Mesenchymal stem cell (in vitro differentiated cells and primary cell): Measurements from ENCODE around the gene FAM3B.

Experiments used
- DNase-seq: peaks from one replicate; pipeline ENCODE4 v3.0.0-alpha.2; 2013
- H2AFZ ChIP-seq: one replicate; pipeline ENCODE4 v1.6.1; 2013; ENCODE audit warnings: low read depth, mild to moderate bottlenecking, control low read depth, inconsistent platforms, low read length, moderate library complexity
- H2AK5ac ChIP-seq: 2 replicates; pipeline ENCODE4 v1.6.1; 2013; ENCODE audit warnings: low read length, moderate library complexity, mild to moderate bottlenecking, inconsistent platforms; ENCODE audit not compliant: severe bottlenecking
- H2BK120ac ChIP-seq: one replicate; pipeline ENCODE4 v1.6.1; 2013; ENCODE audit warnings: low read depth, mild to moderate bottlenecking, inconsistent platforms, low read length, moderate library complexity
- H2BK12ac ChIP-seq, 2 experiments: one replicate each; pipeline ENCODE4 v1.6.1; 2013; ENCODE audit warnings: inconsistent platforms in 2 of 2, low read length in 2 of 2, mild to moderate bottlenecking in 2 of 2, moderate library complexity in 2 of 2, control low read depth in 1 of 2
- H2BK15ac ChIP-seq: one replicate; pipeline ENCODE4 v1.6.1; 2013; ENCODE audit warnings: mild to moderate bottlenecking, low read depth, inconsistent platforms; ENCODE audit not compliant: poor library complexity, severe bottlenecking
- H2BK5ac ChIP-seq: 2 replicates; pipeline ENCODE4 v1.6.1; 2013; ENCODE audit warnings: low read depth, mild to moderate bottlenecking, low read length, control low read depth, inconsistent platforms; ENCODE audit not compliant: poor library complexity, severe bottlenecking
- H3K14ac ChIP-seq, 2 experiments: one replicate each; pipeline ENCODE4 v1.6.1; 2013; ENCODE audit warnings: inconsistent platforms in 2 of 2, low read length in 2 of 2, control low read depth in 1 of 2, mild to moderate bottlenecking in 1 of 2, moderate library complexity in 1 of 2
- H3K18ac ChIP-seq, 2 experiments: one replicate each; pipeline ENCODE4 v1.6.1; 2013; ENCODE audit warnings: inconsistent platforms in 2 of 2, low read length in 2 of 2, control low read depth in 1 of 2, low read depth in 1 of 2, mild to moderate bottlenecking in 1 of 2
- H3K23ac ChIP-seq, 2 experiments: one replicate each; pipeline ENCODE4 v1.6.1; 2013; ENCODE audit warnings: inconsistent platforms in 2 of 2, low read length in 2 of 2, mild to moderate bottlenecking in 2 of 2, moderate library complexity in 2 of 2, control low read depth in 1 of 2
- H3K27ac ChIP-seq: 2 replicates; pipeline ENCODE4 v1.5.1; 2013; ENCODE audit warnings: mild to moderate bottlenecking, moderate library complexity, low read length, control low read depth, inconsistent platforms; ENCODE audit not compliant: poor library complexity, severe bottlenecking
- H3K27me3 ChIP-seq, 2 experiments: 2 replicates each; pipeline versions ENCODE4 v1.6.1 to v1.7.0; 2013; ENCODE audit warnings: low read length in 2 of 2, mild to moderate bottlenecking in 2 of 2, moderate library complexity in 2 of 2, control low read depth in 1 of 2, inconsistent platforms in 1 of 2; ENCODE audit not compliant: control insufficient read depth in 1 of 2, insufficient read depth in 1 of 2
- H3K36me3 ChIP-seq, 2 experiments: 2 replicates each; pipeline versions ENCODE4 v1.6.1 to v1.7.0; 2013; ENCODE audit warnings: low read length in 2 of 2, control low read depth in 1 of 2, inconsistent platforms in 1 of 2, low read depth in 1 of 2, mild to moderate bottlenecking in 1 of 2; ENCODE audit not compliant: insufficient read depth in 2 of 2, control insufficient read depth in 1 of 2
- H3K4ac ChIP-seq, 2 experiments: one replicate each; pipeline ENCODE4 v1.6.1; 2013; ENCODE audit warnings: inconsistent platforms in 2 of 2, low read length in 2 of 2, mild to moderate bottlenecking in 2 of 2, moderate library complexity in 2 of 2, control low read depth in 1 of 2, low read depth in 1 of 2
- H3K4me1 ChIP-seq: 2 replicates; pipeline ENCODE4 v1.6.1; 2013; ENCODE audit warnings: low read depth, low read length, control low read depth; ENCODE audit not compliant: control insufficient read depth, insufficient read depth
- H3K4me2 ChIP-seq: 2 replicates; pipeline ENCODE4 v1.6.1; 2013; ENCODE audit warnings: low read length, mild to moderate bottlenecking, inconsistent platforms; ENCODE audit not compliant: poor library complexity, severe bottlenecking
- H3K4me3 ChIP-seq, 2 experiments: 2 replicates each; pipeline versions ENCODE4 v1.5.1 to v1.7.0; 2013; ENCODE audit warnings: low read length in 2 of 2, mild to moderate bottlenecking in 2 of 2, control low read depth in 1 of 2, low read depth in 1 of 2; ENCODE audit not compliant: insufficient read depth in 1 of 2
- H3K79me1 ChIP-seq: replicated peaks from 2 replicates; pipeline ENCODE4 v1.6.1; 2013; ENCODE audit warnings: mild to moderate bottlenecking, control low read depth, low read length, inconsistent platforms; ENCODE audit not compliant: poor library complexity, severe bottlenecking
- H3K9ac ChIP-seq: 2 replicates; pipeline ENCODE4 v1.7.0; 2013; ENCODE audit warnings: mild to moderate bottlenecking, low read length, moderate library complexity
- H3K9me3 ChIP-seq: 2 replicates; pipeline ENCODE4 v1.7.0; 2013; ENCODE audit warnings: mild to moderate bottlenecking, low read length; ENCODE audit not compliant: control insufficient read depth
- H4K8ac ChIP-seq: one replicate; pipeline ENCODE4 v1.6.1; 2013; ENCODE audit warnings: inconsistent platforms, mild to moderate bottlenecking, low read length, moderate library complexity
- H4K91ac ChIP-seq: one replicate; pipeline ENCODE4 v1.6.1; 2013; ENCODE audit warnings: mild to moderate bottlenecking, low read length, inconsistent platforms
- WGBS: methylation state at CpG from one replicate; pipeline ENCODE4 v1.1.7; 2013; ENCODE audit warnings: mixed read lengths; 5-methylcytosine and 5-hydroxymethylcytosine counted together

Gene FAM3B

DNA sequence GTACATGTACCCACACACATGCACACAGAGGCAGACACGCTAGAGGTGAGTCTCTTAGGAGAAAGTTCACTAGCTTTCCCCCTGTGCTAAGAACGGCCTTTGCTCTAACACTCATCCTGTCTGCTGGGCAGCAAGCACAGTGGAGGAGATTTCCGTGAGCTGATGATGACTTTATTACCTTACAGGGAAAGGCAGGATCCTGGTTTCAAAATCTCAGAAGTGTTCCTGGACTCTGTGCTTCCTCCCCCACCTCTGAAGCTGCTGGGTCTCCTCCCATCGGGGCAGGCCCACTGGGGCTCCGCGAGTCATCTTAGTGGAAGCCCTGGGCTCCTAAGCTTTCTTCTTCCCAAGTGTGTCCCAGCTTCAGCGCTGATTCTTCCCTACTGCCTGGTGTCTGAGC is 2.7 kb downstream of the FAM3B start:
- no peak overlapping the region for H3K18ac ChIP-seq
- WGBS: 64% methylated on average over 7 of the region's 7 CpGs
- no peak overlapping the region for H3K14ac ChIP-seq
- H2BK120ac ChIP-seq: no peak overlapping the region
- no peak overlapping the region for H3K4ac ChIP-seq
- H3K9ac ChIP-seq: no peak overlapping the region
- no peak overlapping the region for H2AFZ ChIP-seq
- H3K79me1 ChIP-seq: no peaks in the 10 kb centered on the region
- no peak overlapping the region for H3K4me2 ChIP-seq
- peaks cover 4% of the 10 kb centered on the region for H3K4me1 ChIP-seq
- no peak overlapping the region for H4K91ac ChIP-seq
- no peak overlapping the region for H2BK5ac ChIP-seq
- no peak overlapping the region for H3K23ac ChIP-seq
- no peaks in the 10 kb centered on the region for H3K9me3 ChIP-seq
- no peak overlapping the region for H4K8ac ChIP-seq
- no peak overlapping the region for H2BK15ac ChIP-seq
- no peak overlapping the region for H2BK12ac ChIP-seq
- no peaks in the 10 kb centered on the region for H3K36me3 ChIP-seq
- no peak overlapping the region for H3K4me3 ChIP-seq
- no peak for DNase-seq
- H2AK5ac ChIP-seq: no peak overlapping the region
- H3K27me3 ChIP-seq: peaks cover 44 to 67% of the 10 kb centered on the region in 2 experiments
- H3K27ac ChIP-seq: no peak overlapping the region

DNA sequence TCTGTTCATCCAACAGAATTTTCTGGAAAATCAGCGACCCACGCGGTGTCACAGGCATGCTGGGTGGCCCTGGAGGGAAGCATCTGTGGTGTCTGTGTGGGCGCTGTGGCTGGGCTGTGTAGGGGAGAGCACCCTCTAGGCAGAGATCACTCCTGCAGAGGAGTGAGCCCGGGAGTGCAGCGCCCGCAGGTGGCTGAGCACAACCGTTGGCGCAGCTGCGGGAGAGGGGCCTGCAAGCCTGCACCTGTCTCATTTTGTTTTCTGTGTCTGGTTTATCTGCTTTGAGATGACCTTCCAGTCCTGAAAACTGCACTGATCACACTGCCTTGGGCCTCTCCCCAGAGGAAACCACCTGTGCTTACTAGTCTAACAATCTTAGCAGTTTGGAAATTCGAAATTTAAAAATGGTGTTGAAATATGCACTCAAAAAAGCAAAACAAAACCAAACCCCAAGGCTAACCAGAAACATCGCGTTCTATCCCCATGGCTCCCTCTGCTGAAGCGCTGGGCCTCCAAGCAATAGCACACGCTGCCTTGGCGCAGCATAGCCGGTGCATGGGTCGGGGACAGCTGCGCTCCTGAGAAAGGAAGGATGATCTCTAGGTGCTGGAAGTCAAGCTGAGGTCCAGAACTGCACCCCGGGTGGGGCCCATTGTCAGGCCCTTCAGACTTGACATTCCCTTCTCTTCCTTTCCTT is 4.8 kb downstream of the FAM3B start:
- no peak overlapping the region for H3K14ac ChIP-seq
- H3K4me2 ChIP-seq: no peak overlapping the region
- H2AK5ac ChIP-seq: no peak overlapping the region
- H3K23ac ChIP-seq: no peak overlapping the region
- H2AFZ ChIP-seq: no peak overlapping the region
- 85% methylated on average over 13 of the region's 20 CpGs for WGBS
- peaks cover 4% of the 10 kb centered on the region for H3K4me1 ChIP-seq
- H3K79me1 ChIP-seq: no peaks in the 10 kb centered on the region
- H3K18ac ChIP-seq: no peak overlapping the region
- H3K4me3 ChIP-seq: no peak overlapping the region
- H3K4ac ChIP-seq: no peak overlapping the region
- no peaks in the 10 kb centered on the region for H3K36me3 ChIP-seq
- DNase-seq: no peak
- peaks cover 30 to 48% of the 10 kb centered on the region in 2 experiments for H3K27me3 ChIP-seq
- H2BK12ac ChIP-seq: no peak overlapping the region
- no peak overlapping the region for H4K91ac ChIP-seq
- H3K27ac ChIP-seq: no peak overlapping the region
- H2BK120ac ChIP-seq: no peak overlapping the region
- no peak overlapping the region for H4K8ac ChIP-seq
- no peak overlapping the region for H3K9ac ChIP-seq
- H3K9me3 ChIP-seq: no peaks in the 10 kb centered on the region
- no peak overlapping the region for H2BK15ac ChIP-seq
- H2BK5ac ChIP-seq: no peak overlapping the region

- no peak overlapping the region for H3K27ac ChIP-seq
- H3K4me3 ChIP-seq: no peak overlapping the region
- no peak overlapping the region for H2AK5ac ChIP-seq
- no peaks in the 10 kb centered on the region for H3K9me3 ChIP-seq
- no peak overlapping the region for H3K23ac ChIP-seq
- no peak overlapping the region for H2BK120ac ChIP-seq
- H4K8ac ChIP-seq: no peak overlapping the region
- no peak overlapping the region for H3K14ac ChIP-seq
- no peak overlapping the region for H2AFZ ChIP-seq
- H2BK12ac ChIP-seq: no peak overlapping the region
- peaks cover 26 to 42% of the 10 kb centered on the region in 2 experiments for H3K27me3 ChIP-seq
- no peak overlapping the region for H3K4ac ChIP-seq
- no peak overlapping the region for H3K18ac ChIP-seq
- H2BK5ac ChIP-seq: no peak overlapping the region
- no peak for DNase-seq
- H2BK15ac ChIP-seq: no peak overlapping the region
- H3K4me2 ChIP-seq: no peak overlapping the region
- 75% methylated on average over 7 of the region's 7 CpGs for WGBS
- H3K36me3 ChIP-seq: no peaks in the 10 kb centered on the region
- H3K4me1 ChIP-seq: no peaks in the 10 kb centered on the region
- no peak overlapping the region for H3K9ac ChIP-seq
- no peaks in the 10 kb centered on the region for H3K79me1 ChIP-seq
- H4K91ac ChIP-seq: no peak overlapping the region
Measured at GRCh38 chr21:41321908-41322495, 5.4 kb downstream of the FAM3B start.

GRCh38 chr21:41322496-41323382 is 6.1 kb downstream of the FAM3B start:
- 80% methylated on average over 23 of the region's 23 CpGs for WGBS
- Histone ChIP-seq H3K27ac (no peak overlapping the region), H4K91ac (no peak overlapping the region), H3K27me3 (peaks cover 20 to 35% of the 10 kb centered on the region in 2 experiments), H3K79me1 (no peaks in the 10 kb centered on the region), H3K9me3 (no peaks in the 10 kb centered on the region), H3K14ac (no peak overlapping the region), H3K4me3 (no peak overlapping the region), H3K4me2 (no peak overlapping the region), H3K18ac (no peak overlapping the region), H2AFZ (no peak overlapping the region), H3K23ac (no peak overlapping the region), H2AK5ac (no peak overlapping the region), H2BK120ac (no peak overlapping the region), H3K36me3 (no peaks in the 10 kb centered on the region), H3K4me1 (no peaks in the 10 kb centered on the region), H2BK5ac (no peak overlapping the region), H3K9ac (no peak overlapping the region), H2BK15ac (no peak overlapping the region), H4K8ac (no peak overlapping the region), H2BK12ac (no peak overlapping the region), H3K4ac (no peak overlapping the region)
- no peak for DNase-seq
